IMR-90 (cell line): ENCODE results near the gene MYOF. TPM values are rescaled to one million over a fixed set of nuclear protein-coding genes. Genes with fewer than 3 reads are reported as not detected.

Experiments used
- ATAC-seq: fragments of 200-7000 bp; cut with Tn5 transposase; 2 replicates; pipeline ENCODE4 v1.9.1; 2020; ENCODE audit warnings: low read depth, mild to moderate bottlenecking, moderate library complexity
- BruUV-seq: library from RNA; stranded (reverse); fragments of 400-500 nt; replicated peaks from 2 replicates; lab custom pipeline; 2021; lab: Mats Ljungman, UMichigan
- CTCF ChIA-PET: fragments of 300-600 bp; formaldehyde crosslinking; extraction: SDS; loops from one replicate; lab custom pipeline; 2021; ENCODE audit warnings: antibody characterized with exemption; lab: Yijun Ruan, JAX
- POLR2A ChIA-PET: fragments of 300-600 bp; sonication (Branson Sonifier 250); formaldehyde crosslinking; loops from one replicate; lab custom pipeline; 2022; ENCODE audit warnings: antibody characterized with exemption; ENCODE audit not compliant: unreplicated experiment; lab: Charles Lee
- DNase-seq: peaks from one replicate; pipeline ENCODE4 v3.0.0; 2013
- H2AFZ ChIP-seq: replicated peaks from 2 replicates; pipeline ENCODE3; 2013; ENCODE audit warnings: low read length, mild to moderate bottlenecking; ENCODE audit not compliant: poor library complexity
- H2AK5ac ChIP-seq: 2 replicates; pipeline ENCODE4 v1.6.1; 2013; ENCODE audit warnings: low read depth, low read length, inconsistent platforms
- H2AK9ac ChIP-seq: replicated peaks from 2 replicates; pipeline ENCODE3; 2013; ENCODE audit warnings: mild to moderate bottlenecking, low read depth, low read length, moderate library complexity; ENCODE audit not compliant: poor library complexity
- H2BK120ac ChIP-seq: 2 replicates; pipeline ENCODE4 v1.6.1; 2013; ENCODE audit warnings: low read depth, low read length, inconsistent platforms
- H2BK15ac ChIP-seq: 3 replicates; pipeline ENCODE4 v1.6.1; 2013; ENCODE audit warnings: low read depth, low read length, inconsistent platforms
- H2BK20ac ChIP-seq: 2 replicates; pipeline ENCODE4 v1.6.1; 2013; ENCODE audit warnings: low read depth, mild to moderate bottlenecking, inconsistent platforms, low read length, moderate library complexity
- H2BK5ac ChIP-seq: 2 replicates; pipeline ENCODE4 v1.6.1; 2013; ENCODE audit warnings: mild to moderate bottlenecking, low read depth, low read length, inconsistent platforms; ENCODE audit not compliant: poor library complexity, severe bottlenecking
- H3K14ac ChIP-seq: replicated peaks from 2 replicates; pipeline ENCODE4 v1.6.1; 2013; ENCODE audit warnings: low read depth, low read length, inconsistent platforms
- H3K18ac ChIP-seq: 2 replicates; pipeline ENCODE4 v1.6.1; 2013; ENCODE audit warnings: low read depth, low read length, control low read depth
- H3K23ac ChIP-seq: 2 replicates; pipeline ENCODE4 v1.6.1; 2013; ENCODE audit warnings: low read depth, low read length, inconsistent platforms
- H3K27ac ChIP-seq: 2 replicates; pipeline ENCODE4 v1.5.1; 2013; ENCODE audit warnings: mild to moderate bottlenecking, control low read depth, low read length; ENCODE audit not compliant: insufficient read depth
- H3K27me3 ChIP-seq: 2 replicates; pipeline ENCODE4 v1.6.1; 2013; ENCODE audit warnings: low read length; ENCODE audit not compliant: control insufficient read depth, insufficient read depth
- H3K36me3 ChIP-seq: 2 replicates; pipeline ENCODE4 v1.6.1; 2013; ENCODE audit warnings: low read length, mixed read lengths; ENCODE audit not compliant: control insufficient read depth, insufficient read depth
- H3K4ac ChIP-seq: 2 replicates; pipeline ENCODE4 v1.6.1; 2013; ENCODE audit warnings: low read depth, low read length, inconsistent platforms
- H3K4me1 ChIP-seq: 2 replicates; pipeline ENCODE4 v1.6.1; 2013; ENCODE audit warnings: low read length, mixed read lengths; ENCODE audit not compliant: control insufficient read depth, insufficient read depth
- H3K4me2 ChIP-seq: 2 replicates; pipeline ENCODE4 v1.6.1; 2013; ENCODE audit warnings: low read depth, mild to moderate bottlenecking, control low read depth, low read length, moderate library complexity
- H3K4me3 ChIP-seq: 2 replicates; pipeline ENCODE4 v1.5.1; 2013; ENCODE audit warnings: low read depth, mild to moderate bottlenecking, control low read depth, low read length, moderate library complexity; ENCODE audit not compliant: insufficient read depth
- H3K56ac ChIP-seq: 2 replicates; pipeline ENCODE4 v1.6.1; 2013; ENCODE audit warnings: low read length, inconsistent platforms; ENCODE audit not compliant: insufficient read depth; ENCODE audit errors: extremely low read depth
- H3K79me1 ChIP-seq, 2 experiments: 2 replicates each; pipeline ENCODE4 v1.6.1; 2013; ENCODE audit warnings: low read length in 2 of 2, inconsistent platforms in 1 of 2, low read depth in 1 of 2
- H3K9ac ChIP-seq: 2 replicates; pipeline ENCODE4 v1.6.1; 2013; ENCODE audit warnings: low read depth, low read length, control low read depth
- H3K9me1 ChIP-seq: 2 replicates; pipeline ENCODE4 v1.6.1; 2013; ENCODE audit warnings: low read length, inconsistent platforms; ENCODE audit not compliant: insufficient read depth
- H3K9me3 ChIP-seq: 2 replicates; pipeline ENCODE4 v1.6.1; 2013; ENCODE audit warnings: low read length; ENCODE audit not compliant: control insufficient read depth, insufficient read depth
- H4K20me1 ChIP-seq: 2 replicates; pipeline ENCODE4 v1.6.1; 2013; ENCODE audit warnings: low read length, inconsistent platforms; ENCODE audit not compliant: insufficient read depth
- H4K5ac ChIP-seq: 2 replicates; pipeline ENCODE4 v1.6.1; 2013; ENCODE audit warnings: mild to moderate bottlenecking, low read depth, low read length, control low read depth
- H4K8ac ChIP-seq, 2 experiments: 2 replicates each; pipeline ENCODE4 v1.6.1; 2013; ENCODE audit warnings: low read depth in 2 of 2, low read length in 2 of 2, control low read depth in 1 of 2, inconsistent platforms in 1 of 2
- H4K91ac ChIP-seq: 2 replicates; pipeline ENCODE4 v1.6.1; 2013; ENCODE audit warnings: low read depth, low read length, inconsistent platforms; ENCODE audit not compliant: insufficient read depth
- BHLHE40 ChIP-seq: fragments of 150-350 bp; IDR thresholded peaks from 2 replicates; pipeline ENCODE4 v1.6.1; 2016; ENCODE audit warnings: mild to moderate bottlenecking, low read depth, low read length
- CEBPB ChIP-seq: IDR thresholded peaks from 2 replicates; pipeline ENCODE4 v1.6.1; 2012; ENCODE audit warnings: low read depth, low read length, improper control_type of control experiment
- CHD1 ChIP-seq: IDR thresholded peaks from 2 replicates; pipeline ENCODE4 v1.6.1; 2012; ENCODE audit warnings: low read depth, low read length, improper control_type of control experiment
- CTCF ChIP-seq: conservative IDR thresholded peaks from 2 replicates; pipeline ENCODE4 v1.5.1; 2012; ENCODE audit warnings: mild to moderate bottlenecking, low read depth, low read length, improper control_type of control experiment
- ELK1 ChIP-seq: fragments of 150-350 bp; IDR thresholded peaks from 2 replicates; pipeline ENCODE4 v1.6.1; 2016; ENCODE audit warnings: low read depth, mild to moderate bottlenecking, low read length, moderate library complexity, borderline replicate concordance
- FOS ChIP-seq: fragments of 150-350 bp; IDR thresholded peaks from 2 replicates; pipeline ENCODE4 v1.6.1; 2016; ENCODE audit warnings: low read depth, low read length
- MAFK ChIP-seq: IDR thresholded peaks from 2 replicates; pipeline ENCODE4 v1.6.1; 2012; ENCODE audit warnings: low read depth, low read length, improper control_type of control experiment
- MAZ ChIP-seq: IDR thresholded peaks from 2 replicates; pipeline ENCODE4 v1.6.1; 2012; ENCODE audit warnings: low read depth, mild to moderate bottlenecking, low read length, improper control_type of control experiment, moderate library complexity, borderline replicate concordance
- MXI1 ChIP-seq: IDR thresholded peaks from 2 replicates; pipeline ENCODE4 v1.6.1; 2012; ENCODE audit warnings: low read depth, mild to moderate bottlenecking, low read length, moderate library complexity, borderline replicate concordance
- NFE2L2 ChIP-seq: fragments of 150-350 bp; IDR thresholded peaks from 2 replicates; pipeline ENCODE4 v1.6.1; 2016; ENCODE audit warnings: low read depth, mild to moderate bottlenecking, low read length
- POLR2A ChIP-seq: IDR thresholded peaks from 2 replicates; pipeline ENCODE4 v1.6.1; 2012; ENCODE audit warnings: mild to moderate bottlenecking, low read depth, low read length
- RAD21 ChIP-seq: IDR thresholded peaks from 2 replicates; pipeline ENCODE4 v1.6.1; 2012; ENCODE audit warnings: low read length, improper control_type of control experiment
- RCOR1 ChIP-seq: IDR thresholded peaks from 2 replicates; pipeline ENCODE4 v1.6.1; 2012; ENCODE audit warnings: mild to moderate bottlenecking, low read length, improper control_type of control experiment; ENCODE audit not compliant: insufficient replicate concordance
- RFX5 ChIP-seq: IDR thresholded peaks from 2 replicates; pipeline ENCODE4 v1.8.0; 2012; ENCODE audit warnings: low read depth, mild to moderate bottlenecking, low read length, moderate library complexity
- SMC3 ChIP-seq: fragments of 150-350 bp; IDR thresholded peaks from 2 replicates; pipeline ENCODE4 v1.6.1; 2016; ENCODE audit warnings: low read depth, mild to moderate bottlenecking, antibody characterized with exemption, low read length, moderate library complexity
- USF2 ChIP-seq: fragments of 150-350 bp; IDR thresholded peaks from 2 replicates; pipeline ENCODE4 v1.6.1; 2017; ENCODE audit warnings: mild to moderate bottlenecking, antibody characterized with exemption, low read length, low read depth
- WGBS, 2 experiments: methylation state at CpG; one replicate each; pipeline versions ENCODE4 v1.1.5 to v1.1.7; 2013; ENCODE audit warnings: missing lambda C conversion rate in 2 of 2; ENCODE audit not compliant: insufficient read length in 1 of 2; ENCODE audit errors: extremely low coverage in 2 of 2; 5-methylcytosine and 5-hydroxymethylcytosine counted together
- dilution Hi-C: fragments of 300-500 bp; cut with HindIII; formaldehyde crosslinking; loops from one replicate; pipeline ENCODE4 v1.14.3; 2018; ENCODE audit warnings: low sequenced_read_pairs; ENCODE audit not compliant: unreplicated experiment
- in situ Hi-C: fragments of 300-500 bp; cut with MboI; formaldehyde crosslinking; loops from 3 replicates; pipeline ENCODE4 v1.14.3; 2019; ENCODE audit warnings: low sequenced_read_pairs, inconsistent platforms, mixed read lengths
- intact Hi-C: fragments of 100-400 bp; cut with micrococcal nuclease; formaldehyde crosslinking; loops from 2 replicates; pipeline ENCODE4 v1.10.0; 2022
- polyA plus RNA-seq, 3 experiments: library from polyadenylated mRNA; depleted of rRNA; stranded (reverse); fragments of >200 nt; gene quantifications; 2 replicates each; pipeline ENCODE4 v1.2.3, GENCODE V29; 2012; ENCODE audit warnings: low replicate concordance in 1 of 3
- total RNA-seq: library from RNA; depleted of rRNA; stranded (reverse); fragments of >200 nt; gene quantifications from 2 replicates; pipeline ENCODE4 v1.2.3, GENCODE V29; 2012

Gene MYOF
- total and polyA plus RNA-seq, 2 of the 4 experiments (the other 2 are of a cell fraction), result 221 to 281 TPM

GRCh38 chr10:93398528-93398927, 83.6 kb downstream of the MYOF start:
- Histone ChIP-seq H3K9me3 (no peaks in the 10 kb centered on the region), H2BK5ac (peak overlapping the region; percentile 25), H3K27me3 (no peaks in the 10 kb centered on the region), H2AK9ac (no peak overlapping the region), H3K56ac (no peak overlapping the region), H3K4me1 (peaks cover 11% of the 10 kb centered on the region), H2BK20ac (no peak overlapping the region), H4K91ac (no peak overlapping the region), H3K14ac (no peak overlapping the region), H2AK5ac (no peak overlapping the region), H3K4me2 (no peak overlapping the region), H3K18ac (no peak overlapping the region), H3K36me3 (peaks cover 39% of the 10 kb centered on the region), H3K4me3 (no peak overlapping the region), H4K20me1 (no peaks in the 10 kb centered on the region), H2BK15ac (no peak overlapping the region), H4K5ac (no peak overlapping the region; the same call in 1 of the 2 replicates), H4K8ac (no peak overlapping the region), H3K9ac (no peak overlapping the region), H3K4ac (no peak overlapping the region), H2AFZ (no peak overlapping the region), H2BK120ac (no peak overlapping the region), H3K27ac (no peak overlapping the region), H3K23ac (peak overlapping the region; percentile 10; the same call in 1 of the 2 replicates), H3K79me1 (peaks cover 29 to 62% of the 10 kb centered on the region in 2 experiments), H3K9me1 (peaks cover 19% of the 10 kb centered on the region)
- no TSS peak for BruUV-seq
- ATAC-seq (no peak), DNase-seq (no peak)
- intact Hi-C loops, result loop anchor here (5.0 kb wide), 1 partner anchor 84 kb away; the partner anchor contains the start of gene MYOF
- ChIA-PET CTCF (interaction anchor here (1.4 kb wide), 1 partner anchor 84 kb away, joined by 5 read pairs; the partner anchor contains the start of gene MYOF), POLR2A (no interaction called here)
- dilution Hi-C loops, result no loop called here
- in situ Hi-C loops, result no loop called here
- whole genome bisulfite sequencing, 2 experiments, result no CpG with 5 or more reads among the region's 3 CpGs
- no peak for TF ChIP-seq ELK1
- TF ChIP-seq MAZ, result no peak
- no peak for TF ChIP-seq RCOR1
- no peak for TF ChIP-seq FOS
- no peak for TF ChIP-seq MAFK
- no peak for TF ChIP-seq CHD1
- no peak for TF ChIP-seq NFE2L2
- no peak for TF ChIP-seq CTCF
- no peak for TF ChIP-seq BHLHE40
- no peak for TF ChIP-seq RFX5
- no peak for TF ChIP-seq RAD21
- TF ChIP-seq SMC3, result no peak
- no peak for TF ChIP-seq POLR2A
- TF ChIP-seq USF2, result no peak
- TF ChIP-seq CEBPB, result no peak
- no peak for TF ChIP-seq MXI1
